GM21717 (cell line): Measurements from ENCODE around the gene USP21.

ENCODE experiments used
- ATAC-seq: cut with Tn5 transposase; IDR thresholded peaks from one replicate; pipeline ENCODE4 v1.9.1; 2021; ENCODE audit warnings: mild to moderate bottlenecking, moderate library complexity; ENCODE audit not compliant: unreplicated experiment

The USP21 gene

GRCh38 chr1:161192476-161193465 lies 33.5 kb downstream of the USP21 start:
- peak; percentile 69 for ATAC-seq

- ATAC-seq = no peak
Observed at GRCh38 chr1:161193561-161194235, 34.4 kb downstream of the USP21 start.

GRCh38 chr1:161195171-161195570 lies 35.9 kb downstream of the USP21 start:
- ATAC-seq = no peak

GRCh38 chr1:161196111-161196510 lies 36.8 kb downstream of the USP21 start:
- ATAC-seq = no peak

- ATAC-seq = no peak
Observed at GRCh38 chr1:161196521-161197451, 37.5 kb downstream of the USP21 start.

GRCh38 chr1:161197560-161198193 lies 38.4 kb downstream of the USP21 start:
- ATAC-seq = no peak

- no peak for ATAC-seq
Observed at GRCh38 chr1:161198194-161198896, 39.0 kb downstream of the USP21 start.

- no peak for ATAC-seq
Observed at GRCh38 chr1:161198897-161199431, 39.7 kb downstream of the USP21 start, which contains the start of gene ADAMTS4. Gene ADAMTS4 (minus strand): TSS chr1:161199054. CDS start chr1:161198627, 427 bp downstream.

GRCh38 chr1:161199506-161200139 lies 40.3 kb downstream of the USP21 start:
- ATAC-seq = no peak

GRCh38 chr1:161200421-161200991 lies 41.2 kb downstream of the USP21 start:
- ATAC-seq = no peak

GRCh38 chr1:161200992-161201835 lies 41.9 kb downstream of the USP21 start:
- ATAC-seq = no peak

GRCh38 chr1:161201836-161202712 lies 42.8 kb downstream of the USP21 start, which contains the start of gene NDUFS2:
Gene NDUFS2 (plus strand): TSS chr1:161202367. CDS start chr1:161202386, 19 bp downstream.
- peak; percentile 93 for ATAC-seq

GRCh38 chr1:161206411-161207140 lies 47.3 kb downstream of the USP21 start:
- no peak for ATAC-seq

GRCh38 chr1:161207173-161207572 lies 47.9 kb downstream of the USP21 start:
- no peak for ATAC-seq

GRCh38 chr1:161209790-161210409 lies 50.6 kb downstream of the USP21 start:
- no peak for ATAC-seq
